Subcutaneous adipose tissue (tissue), 4 donors: ENCODE results near the gene NTM. TPM values are rescaled to one million over a fixed set of nuclear protein-coding genes. Genes with fewer than 3 reads are reported as not detected.

Experiments used
- total RNA-seq, 4 donors: library from RNA; depleted of rRNA; stranded (reverse); fragments of >200 nt; gene quantifications; one replicate each; pipeline ENCODE4 v1.1.0, GENCODE V29; 2016
- TF ChIP-seq, protein P1 (sequence below): fragments of 450-650 bp; IDR thresholded peaks from one replicate; pipeline ENCODE4 v1.5.1; 2016; ENCODE audit warnings: low read depth, mild to moderate bottlenecking, control low read depth, antibody characterized with exemption, moderate library complexity

The NTM gene
- total RNA-seq, 4 donors from 2014 or later: 1.5 to 5.7 (median 1.7) TPM

- TF ChIP-seq, protein P1, sequence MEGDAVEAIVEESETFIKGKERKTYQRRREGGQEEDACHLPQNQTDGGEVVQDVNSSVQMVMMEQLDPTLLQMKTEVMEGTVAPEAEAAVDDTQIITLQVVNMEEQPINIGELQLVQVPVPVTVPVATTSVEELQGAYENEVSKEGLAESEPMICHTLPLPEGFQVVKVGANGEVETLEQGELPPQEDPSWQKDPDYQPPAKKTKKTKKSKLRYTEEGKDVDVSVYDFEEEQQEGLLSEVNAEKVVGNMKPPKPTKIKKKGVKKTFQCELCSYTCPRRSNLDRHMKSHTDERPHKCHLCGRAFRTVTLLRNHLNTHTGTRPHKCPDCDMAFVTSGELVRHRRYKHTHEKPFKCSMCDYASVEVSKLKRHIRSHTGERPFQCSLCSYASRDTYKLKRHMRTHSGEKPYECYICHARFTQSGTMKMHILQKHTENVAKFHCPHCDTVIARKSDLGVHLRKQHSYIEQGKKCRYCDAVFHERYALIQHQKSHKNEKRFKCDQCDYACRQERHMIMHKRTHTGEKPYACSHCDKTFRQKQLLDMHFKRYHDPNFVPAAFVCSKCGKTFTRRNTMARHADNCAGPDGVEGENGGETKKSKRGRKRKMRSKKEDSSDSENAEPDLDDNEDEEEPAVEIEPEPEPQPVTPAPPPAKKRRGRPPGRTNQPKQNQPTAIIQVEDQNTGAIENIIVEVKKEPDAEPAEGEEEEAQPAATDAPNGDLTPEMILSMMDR: no peak
Observed at GRCh38 chr11:131465039-131465438, 94.6 kb downstream of the NTM start.

GRCh38 chr11:131465746-131466145, 95.3 kb downstream of the NTM start:
- TF ChIP-seq, protein P1: no peak

GRCh38 chr11:131467645-131468394, 97.4 kb downstream of the NTM start:
- TF ChIP-seq, protein P1: no peak

DNA sequence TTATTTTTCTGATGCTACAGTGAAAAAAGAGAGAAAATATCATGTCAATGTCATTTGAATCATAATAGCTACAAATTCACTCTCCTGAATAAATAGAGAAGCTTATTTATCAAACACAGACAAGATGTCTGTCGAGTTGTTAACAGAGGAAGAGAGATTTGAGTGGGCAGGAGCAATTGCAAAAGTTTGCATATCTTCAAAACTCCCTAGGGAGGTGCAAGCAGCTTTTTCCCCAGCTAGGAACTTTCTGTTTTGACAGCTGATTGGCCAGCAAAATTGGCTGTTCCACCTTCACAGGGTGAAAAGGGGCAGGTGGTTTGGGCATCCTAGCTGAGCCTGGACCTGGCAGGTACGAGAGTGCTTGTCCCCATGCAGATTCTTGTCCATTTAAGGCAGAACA, 98.2 kb downstream of the NTM start:
- TF ChIP-seq, protein P1: no peak

DNA sequence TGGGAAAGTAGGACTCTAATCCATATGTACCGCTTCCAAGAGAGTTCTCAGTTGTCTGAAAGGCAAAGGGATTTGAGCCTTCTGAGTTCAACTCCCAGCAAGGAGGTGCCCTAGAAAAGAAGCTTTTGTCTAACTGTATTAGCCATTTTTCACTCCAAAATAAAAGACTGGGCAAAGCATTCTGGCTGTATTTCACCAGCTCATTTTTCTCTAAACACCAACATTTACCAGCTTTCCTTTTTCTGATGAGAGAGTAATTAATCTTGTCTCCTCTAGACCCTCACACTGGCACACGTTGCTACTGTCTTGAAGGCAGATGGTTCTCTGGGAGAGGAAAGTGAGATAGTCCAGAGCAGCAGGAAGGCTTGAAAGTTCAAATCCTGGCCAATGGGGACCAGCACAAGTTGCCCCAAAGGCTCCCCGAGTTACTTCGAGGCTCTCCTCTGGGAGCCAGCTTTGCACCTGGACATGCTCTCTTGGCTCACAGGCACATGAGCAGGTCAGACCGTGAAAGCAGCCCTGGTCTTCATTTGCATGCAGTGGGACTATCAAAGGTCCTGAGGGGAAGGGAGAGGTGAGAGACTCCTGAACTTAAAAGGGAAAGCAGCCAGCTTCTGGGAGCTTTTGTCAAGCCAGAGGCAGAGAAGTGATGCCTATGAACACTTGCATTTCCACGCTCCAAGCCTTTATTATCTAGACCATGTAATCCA, 100.0 kb downstream of the NTM start:
- TF ChIP-seq, protein P1: no peak

- TF ChIP-seq, protein P1: no peak
Observed at GRCh38 chr11:131471976-131472375, 101.6 kb downstream of the NTM start.

- TF ChIP-seq, protein P1: no peak
Observed at GRCh38 chr11:131474947-131475346, 104.5 kb downstream of the NTM start.
